Stimulated activated CD8-positive, alpha-beta memory T cell treated with anti-CD3 and anti-CD28 coated beads, Interleukin-12 subunit alpha, Interleukin-12 subunit beta, amount 100 ng/mL, for 24 hours (primary cell): Measurements from ENCODE around the gene RUFY1.

Source experiments
- DNase-seq: peaks from one replicate; pipeline ENCODE4 v3.0.0-alpha.2; 2020; ENCODE audit errors: extremely low read depth

RUFY1 gene

DNA sequence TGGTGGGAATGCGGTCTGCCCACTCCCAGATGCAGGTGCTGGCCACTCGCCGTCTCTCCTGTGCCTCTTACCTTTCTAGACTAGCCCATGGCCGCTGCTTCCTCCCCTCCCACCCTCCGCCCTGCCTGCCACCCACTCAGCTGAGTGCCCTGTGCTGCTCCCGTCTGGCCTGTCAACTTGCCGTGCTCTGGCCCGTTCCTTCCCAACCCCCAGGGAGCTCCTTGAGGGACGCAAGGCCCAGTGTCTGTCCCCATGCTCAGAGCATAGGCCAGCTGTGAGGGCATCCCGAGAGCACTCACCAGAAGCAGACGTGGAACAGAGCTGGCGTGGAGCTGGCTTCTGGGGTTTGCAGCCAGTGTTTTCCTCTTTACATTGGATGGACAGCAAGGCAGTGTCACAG lies 53.0 kb downstream of the RUFY1 start:
- no peak for DNase-seq

DNA sequence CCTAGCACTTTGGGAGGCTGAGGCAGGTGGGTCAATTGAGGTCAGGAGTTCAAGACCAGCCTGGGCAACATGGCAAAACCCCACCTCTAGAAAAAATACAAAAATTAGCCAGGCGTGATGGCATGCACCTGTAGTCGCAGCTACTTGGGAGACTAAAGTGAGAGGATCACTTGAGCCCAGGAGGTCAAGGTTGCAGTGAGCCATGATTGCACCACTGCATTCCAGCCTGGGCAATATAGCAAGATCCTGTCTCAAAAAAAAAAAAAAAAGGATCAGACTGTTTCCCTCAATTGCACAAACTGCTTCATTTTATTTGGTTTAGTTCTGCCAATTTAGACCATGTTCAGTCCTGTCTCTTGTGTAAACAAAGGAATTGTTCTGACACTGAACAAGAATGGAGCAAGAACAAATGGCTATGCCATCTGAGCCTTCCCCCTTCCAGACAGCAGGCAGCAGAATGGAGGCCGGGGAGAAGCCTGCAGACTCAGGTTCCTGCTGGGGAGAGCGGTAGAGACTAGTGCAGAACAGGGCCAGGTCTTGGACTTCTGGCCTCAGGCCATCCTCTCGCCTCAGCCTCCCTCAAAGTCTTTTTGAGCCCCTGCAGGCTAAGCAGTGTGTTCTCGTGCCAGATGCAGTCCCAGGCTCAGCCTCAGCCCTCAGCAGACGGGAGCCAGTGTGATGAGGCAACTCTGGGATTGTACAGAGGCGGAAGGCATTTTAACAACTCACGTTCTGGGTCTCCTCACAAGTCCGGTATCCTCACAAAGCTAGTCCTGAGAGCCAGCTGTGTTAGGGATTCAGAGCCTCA lies 54.9 kb downstream of the RUFY1 start:
- DNase-seq, result no peak

DNA sequence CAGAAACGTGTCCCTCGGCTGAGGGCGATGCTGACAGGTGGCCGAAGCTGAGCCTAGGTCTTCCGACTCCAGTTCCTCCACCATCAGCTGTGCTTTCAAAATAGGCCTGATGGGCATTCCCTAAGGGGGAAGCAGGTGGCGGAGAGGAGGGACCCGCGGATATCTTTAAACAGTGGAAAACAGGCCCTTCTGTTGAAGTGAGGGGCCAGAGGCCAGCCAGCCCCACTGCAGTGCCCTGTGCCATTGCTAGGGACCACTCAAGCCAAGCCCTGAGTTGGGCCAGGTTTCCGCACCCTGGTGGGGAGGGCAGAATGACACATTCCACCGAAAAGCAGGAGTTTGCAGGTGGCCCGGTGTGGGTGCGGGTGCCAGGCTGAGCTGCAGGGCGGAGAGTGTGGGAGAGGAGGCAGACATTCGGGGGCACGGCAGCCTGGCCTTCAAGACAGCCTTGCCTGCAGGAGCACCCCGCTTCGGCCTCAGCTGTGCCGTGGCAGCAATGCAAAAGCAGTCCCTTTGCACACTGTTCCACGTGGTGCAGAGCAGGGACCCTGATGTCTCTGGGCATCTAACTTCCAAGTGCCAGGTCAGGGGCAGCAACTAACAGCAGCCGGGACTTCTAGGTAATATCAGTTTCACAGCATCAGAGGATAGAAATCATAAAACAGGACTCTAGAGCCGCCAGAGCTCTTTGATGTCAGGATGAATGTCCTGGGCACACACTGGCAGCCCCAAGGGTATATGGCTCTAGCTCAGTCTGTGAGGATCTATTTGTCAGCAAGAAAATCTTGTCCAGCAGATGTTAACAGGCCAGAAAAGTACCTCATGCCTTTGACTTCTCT lies 55.9 kb downstream of the RUFY1 start:
- no peak for DNase-seq

DNA sequence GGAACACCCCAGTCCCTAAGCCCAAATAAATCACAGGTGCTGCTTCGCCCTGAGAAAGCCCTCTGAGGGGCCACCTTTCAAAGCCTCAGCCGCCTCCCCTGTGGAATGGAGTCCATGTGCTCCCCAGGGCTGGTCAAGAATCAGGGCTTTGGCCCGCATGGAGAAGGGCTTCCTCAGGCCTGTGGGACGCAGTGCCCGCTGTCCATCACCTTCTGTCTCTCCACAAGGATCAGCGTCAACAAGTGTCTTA lies 56.5 kb downstream of the RUFY1 start:
- no peak for DNase-seq

DNA sequence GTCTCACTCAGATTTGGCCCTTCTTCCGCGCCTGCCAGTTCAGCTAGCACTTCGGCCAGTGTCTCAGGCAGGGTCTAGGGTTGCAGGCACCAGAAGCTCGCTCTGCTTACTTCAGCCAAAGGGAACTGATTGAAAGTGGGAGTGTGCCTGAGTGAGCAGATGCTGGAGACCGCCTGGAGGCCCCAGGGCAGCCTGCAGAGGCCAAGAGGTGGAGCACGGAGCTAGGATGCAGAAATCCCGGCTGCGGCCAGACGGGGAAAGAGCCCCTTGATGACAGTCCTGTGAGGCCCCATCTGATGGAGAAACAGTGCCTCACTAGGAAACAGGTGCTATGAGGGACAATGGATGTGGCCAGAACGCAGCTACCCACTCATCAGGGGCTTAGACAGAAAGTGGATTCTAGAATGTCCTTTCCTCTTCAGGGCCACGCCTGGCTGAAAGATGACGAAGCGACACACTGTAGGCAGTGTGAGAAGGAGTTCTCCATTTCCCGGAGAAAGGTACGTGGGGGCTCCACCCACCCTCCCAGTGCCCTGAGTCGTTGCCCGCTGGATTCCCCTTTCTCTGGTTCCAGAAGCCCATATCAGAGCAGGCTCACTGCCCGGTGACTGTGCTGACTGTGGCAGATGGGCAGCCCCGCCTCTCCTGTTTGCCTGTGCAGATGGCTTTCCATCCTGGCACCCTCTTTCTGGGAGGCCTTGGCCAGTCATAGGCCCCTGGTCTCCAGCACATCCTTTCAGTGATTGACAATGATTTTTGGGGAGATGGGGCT lies 57.0 kb downstream of the RUFY1 start:
- no peak for DNase-seq

DNA sequence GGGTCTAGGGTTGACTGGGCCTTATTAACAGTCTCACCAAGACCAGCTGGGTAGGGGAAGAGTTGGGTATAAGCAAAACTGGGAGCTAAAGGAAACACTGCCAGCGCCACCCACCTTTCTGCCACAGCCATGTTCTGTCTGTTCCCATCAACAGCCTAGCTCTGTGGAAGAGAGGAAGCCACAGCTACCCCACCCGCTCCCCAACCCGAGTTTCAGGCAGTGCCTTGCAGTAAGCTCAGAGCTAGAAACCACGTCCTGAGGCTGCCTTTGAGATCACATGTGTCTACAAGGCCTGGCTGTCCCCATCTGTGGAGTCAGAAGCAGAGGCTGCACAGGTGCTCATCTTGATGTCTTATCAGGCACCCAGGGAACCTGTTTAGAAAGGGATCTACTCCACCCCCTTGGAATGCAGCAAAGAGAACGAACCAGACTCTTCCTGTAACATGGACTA lies 57.8 kb downstream of the RUFY1 start:
- no peak for DNase-seq

DNA sequence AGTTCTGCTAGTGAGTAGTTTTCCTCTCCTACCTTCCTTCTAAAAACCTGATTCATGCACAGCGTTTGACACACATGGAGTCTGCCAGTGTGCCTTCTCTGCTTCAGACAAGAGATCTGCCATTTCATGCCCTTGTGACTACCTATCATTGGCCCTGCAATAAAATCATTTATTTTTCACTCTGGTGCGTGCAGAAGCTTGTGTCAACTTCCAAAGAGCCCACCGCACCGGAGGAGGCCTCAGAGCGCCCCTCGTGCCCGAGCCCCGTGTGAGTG lies 59.4 kb downstream of the RUFY1 start:
- no peak for DNase-seq

DNA sequence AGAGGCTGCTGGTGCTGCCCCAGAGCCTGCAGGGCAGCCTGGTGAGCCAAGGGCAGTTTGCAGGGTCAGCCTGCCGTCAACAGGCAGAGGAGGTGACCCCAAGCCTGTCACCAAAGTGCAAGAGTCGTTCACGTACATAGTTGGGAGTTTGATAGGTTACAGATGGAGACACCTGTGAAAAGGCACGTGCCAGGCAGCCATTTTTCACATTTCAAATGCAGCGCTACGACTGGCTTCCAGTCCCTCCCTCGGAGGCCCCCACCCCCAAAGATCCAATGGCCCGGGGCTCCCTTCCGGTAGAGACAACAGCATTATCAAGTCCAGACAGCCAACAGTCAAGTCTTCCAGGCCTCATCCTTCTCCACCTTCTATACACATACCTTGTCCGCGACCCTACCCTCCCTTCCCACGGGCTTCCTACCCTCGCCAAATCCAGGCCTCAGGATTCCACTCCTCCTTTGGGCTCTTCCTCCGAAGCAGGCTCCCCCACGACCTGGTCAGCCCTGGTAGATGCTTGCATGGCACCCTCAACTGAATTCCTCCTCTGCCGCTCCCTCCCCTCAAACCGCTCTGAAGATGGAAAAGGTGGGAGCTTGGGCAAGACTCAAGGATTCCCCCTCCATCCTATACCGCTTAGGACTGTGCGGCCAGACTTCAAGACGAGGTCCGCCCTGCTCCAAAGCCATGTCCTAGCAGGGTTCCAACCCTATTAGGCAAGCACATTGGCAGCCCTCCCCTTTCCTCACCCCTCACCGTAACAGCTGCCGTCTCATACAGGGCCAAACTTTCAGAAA lies 60.0 kb downstream of the RUFY1 start:
- no peak for DNase-seq

DNA sequence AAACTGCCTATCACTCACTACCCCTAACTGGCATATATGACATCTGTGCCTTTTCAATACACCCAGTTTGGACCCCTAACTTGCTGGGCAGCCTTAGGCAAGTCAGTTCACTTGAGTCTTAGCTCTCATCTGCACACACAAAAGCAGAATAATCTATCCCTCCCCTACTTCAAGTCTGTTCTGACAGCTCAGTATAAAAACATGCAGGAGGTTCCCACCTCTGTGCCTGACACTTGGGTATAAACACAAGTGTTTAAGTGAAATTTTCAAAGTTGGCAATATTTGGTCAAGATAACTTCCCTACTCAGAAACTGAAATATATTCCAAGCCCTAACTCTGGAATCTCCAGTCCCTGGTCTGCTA lies 60.5 kb downstream of the RUFY1 start:
- no peak for DNase-seq

DNA sequence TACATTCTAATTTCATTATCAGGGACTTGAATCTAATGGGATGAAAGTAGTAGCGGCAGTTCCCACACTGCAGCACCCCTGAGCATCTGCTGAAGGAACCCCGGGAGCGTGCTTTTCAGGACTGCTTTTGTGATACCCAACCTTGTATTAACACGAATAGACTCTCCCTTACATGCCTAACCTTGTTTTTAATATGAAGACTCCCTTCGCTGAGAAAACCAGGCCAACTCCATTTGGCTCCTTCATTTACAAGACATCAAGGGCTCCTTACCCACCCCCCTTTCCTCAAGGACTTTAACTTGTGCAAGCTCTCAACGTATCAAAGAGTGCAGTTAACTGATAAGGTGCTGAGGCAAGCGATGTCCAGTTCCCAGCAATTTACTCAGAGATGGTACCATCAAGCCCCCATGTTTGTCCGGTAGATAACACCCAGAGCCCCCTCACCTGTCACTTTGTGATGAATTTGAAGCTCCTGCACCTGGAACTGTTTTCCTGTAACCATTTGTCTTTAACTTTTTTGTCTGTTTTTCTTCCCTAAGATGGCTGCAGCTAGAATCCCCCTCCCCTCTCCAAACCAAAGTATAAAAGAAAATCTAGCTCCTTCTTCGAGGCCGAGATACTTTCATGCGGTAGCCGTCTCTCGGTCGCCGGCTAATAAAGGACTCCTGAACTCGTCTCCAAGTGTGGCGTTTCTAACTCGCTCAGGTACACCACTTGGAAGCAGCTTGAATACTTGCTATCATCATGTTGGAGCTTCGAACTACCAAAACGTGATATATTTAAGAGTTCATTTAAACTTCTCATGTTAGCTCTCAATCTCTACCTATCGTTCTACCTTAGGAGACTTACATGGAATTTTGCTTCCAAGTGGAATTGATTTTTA lies 62.5 kb downstream of the RUFY1 start:
- DNase-seq, result no peak

DNA sequence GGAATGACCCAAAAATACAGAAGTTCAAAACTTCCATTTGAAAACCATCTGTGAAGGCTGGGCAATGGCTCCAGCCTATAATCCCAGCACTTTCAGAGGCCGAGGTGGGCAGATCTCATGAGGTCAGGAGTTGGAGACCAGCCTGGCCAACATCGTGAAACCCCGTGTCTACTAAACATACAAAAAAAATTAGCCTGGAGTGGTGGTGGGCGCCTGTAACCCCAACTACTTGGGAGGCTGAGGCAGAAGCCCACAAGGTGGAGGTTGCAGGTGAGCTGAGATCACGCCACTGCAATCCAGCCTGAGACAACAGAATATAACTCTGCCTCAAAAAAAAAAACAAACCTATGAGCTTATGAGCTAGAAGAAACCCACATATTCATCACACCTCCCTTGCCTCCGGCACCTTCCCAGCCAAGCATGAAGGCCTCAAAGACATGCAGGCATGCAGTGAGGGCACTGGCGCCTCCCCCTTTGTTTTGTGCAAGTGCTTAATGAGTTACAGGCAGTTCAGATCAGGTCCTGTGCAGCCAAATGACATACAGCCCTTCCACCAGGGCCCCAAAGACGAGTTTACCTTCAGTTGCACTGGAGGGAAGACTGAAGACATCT lies 63.2 kb downstream of the RUFY1 start:
- DNase-seq, result no peak

DNA sequence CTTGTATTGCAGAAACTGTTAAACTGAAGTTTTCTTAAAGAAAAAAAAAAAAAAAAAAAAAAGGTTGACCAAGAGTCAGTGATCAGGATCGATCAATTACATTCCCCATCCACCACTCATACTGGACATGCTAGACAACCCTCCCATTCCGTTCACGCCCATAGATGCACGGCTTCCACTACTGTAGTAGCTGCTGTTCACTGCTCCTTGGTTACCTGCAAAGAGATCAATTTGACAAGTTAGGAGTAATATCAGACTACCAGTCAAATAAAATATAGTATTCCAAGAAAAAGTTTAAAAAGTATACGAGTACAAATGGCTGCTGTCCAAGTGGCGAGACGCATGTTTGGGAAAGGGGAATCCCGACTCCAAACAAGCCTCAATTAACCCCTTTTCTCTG lies 64.4 kb downstream of the RUFY1 start:
- no peak for DNase-seq

DNA sequence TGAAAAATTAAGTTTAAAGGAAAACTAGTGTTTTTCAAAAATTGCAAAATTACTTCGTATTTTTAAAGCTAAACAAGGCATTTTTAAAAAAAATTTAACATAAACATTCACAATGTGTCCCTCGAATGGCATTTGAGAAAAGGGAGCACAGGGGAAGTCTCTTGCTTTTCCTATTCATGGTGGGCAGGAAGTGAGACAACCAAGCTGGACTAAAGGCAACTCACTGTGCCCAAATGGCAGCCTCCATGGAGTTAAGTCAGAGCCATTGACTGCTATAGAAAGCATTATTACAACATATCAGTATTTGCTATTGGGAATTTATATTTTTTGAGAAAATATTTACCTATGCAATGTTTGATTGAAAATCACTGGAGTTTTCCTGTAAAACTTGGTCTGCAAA lies 64.8 kb downstream of the RUFY1 start:
- no peak for DNase-seq

DNA sequence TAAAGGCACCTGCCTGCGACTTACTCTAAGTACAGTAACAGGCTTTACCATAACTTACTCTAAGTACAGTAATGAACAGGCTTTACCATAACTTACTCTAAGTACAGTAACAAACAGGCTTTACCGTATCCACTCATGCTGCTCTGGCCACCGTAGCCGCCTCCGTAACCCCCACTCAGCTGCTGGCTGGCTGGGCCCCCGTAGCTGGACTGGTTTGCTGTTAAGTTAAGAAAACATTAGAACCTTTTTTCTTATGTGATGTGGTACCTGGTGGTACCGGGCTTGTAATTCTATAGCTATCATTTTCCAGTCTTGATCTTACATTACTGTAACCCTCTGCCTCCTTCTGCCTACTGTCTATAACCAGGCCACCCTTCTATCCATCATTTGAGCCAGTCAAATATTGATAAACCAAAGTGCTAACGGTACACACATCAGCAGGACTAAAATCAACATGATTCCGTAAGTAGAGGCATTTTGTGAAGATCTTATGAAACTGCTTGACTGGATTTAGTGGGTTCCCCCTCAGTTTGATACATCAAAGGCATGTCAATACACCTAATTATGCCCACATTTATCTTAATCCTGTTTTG lies 65.7 kb downstream of the RUFY1 start:
- DNase-seq, result no peak

DNA sequence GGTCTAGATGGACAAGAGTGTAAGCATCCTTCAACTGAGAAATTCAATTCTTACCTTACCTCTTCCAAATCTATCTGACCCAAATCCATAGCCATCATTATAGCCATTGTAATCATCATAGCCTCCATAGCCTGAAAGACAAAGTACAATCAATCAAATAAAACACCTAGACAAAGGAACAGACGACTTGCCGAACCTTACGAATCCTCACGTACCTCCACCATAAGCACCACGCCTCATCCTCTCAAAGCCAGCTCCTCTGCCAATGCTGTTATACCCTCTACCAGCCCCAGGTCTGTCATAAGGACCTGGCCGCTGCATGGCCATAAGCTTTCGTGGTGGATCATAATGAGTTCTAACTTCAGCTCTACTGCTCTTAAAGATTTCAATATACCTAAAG lies 67.6 kb downstream of the RUFY1 start:
- no peak for DNase-seq

DNA sequence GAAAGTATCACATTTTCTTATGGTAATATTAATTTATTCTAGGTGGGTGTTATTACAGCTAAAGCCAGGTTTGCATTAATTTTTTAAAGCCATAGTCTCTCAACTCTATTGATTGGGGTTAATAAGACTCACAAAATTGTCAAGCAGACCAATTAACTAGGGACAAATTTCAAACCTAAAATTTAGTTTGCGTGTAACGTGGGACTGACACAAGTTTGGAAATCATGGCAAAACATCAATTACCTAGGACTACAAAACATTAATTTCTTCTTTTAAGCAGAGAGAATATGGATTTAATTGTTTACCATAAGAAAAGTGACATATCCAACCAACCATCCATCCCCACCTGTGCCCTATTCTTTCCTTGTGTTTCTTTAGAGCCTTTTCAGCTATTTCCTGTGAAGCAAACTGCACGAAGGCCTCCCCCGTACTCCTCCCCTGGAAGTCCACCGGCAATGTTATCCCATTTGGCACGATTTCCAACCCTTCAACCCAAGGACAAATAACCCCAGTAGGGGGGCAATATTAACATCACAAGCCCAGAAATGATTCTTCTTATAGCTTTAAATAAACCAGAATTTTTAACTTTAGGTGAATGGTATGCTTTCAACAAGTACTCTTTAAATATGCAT lies 68.7 kb downstream of the RUFY1 start:
- no peak for DNase-seq

DNA sequence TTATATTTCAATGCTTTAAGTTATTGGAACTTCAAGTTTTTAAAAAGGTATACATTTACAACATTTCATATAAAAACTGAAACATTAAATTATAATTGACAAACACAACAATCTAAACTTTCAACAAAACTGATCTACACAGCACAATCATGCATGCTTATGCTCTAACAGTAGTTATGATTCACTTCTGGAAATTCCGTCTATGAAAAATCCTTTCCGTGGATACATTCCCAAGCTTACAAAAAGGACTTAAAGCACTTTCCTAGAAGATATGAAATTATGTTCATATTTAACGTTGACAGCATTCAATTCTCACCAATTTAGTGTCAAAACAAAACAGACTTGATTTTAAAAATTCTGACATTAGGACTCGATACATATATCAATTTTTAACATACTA lies 69.4 kb downstream of the RUFY1 start:
- DNase-seq, result no peak

DNA sequence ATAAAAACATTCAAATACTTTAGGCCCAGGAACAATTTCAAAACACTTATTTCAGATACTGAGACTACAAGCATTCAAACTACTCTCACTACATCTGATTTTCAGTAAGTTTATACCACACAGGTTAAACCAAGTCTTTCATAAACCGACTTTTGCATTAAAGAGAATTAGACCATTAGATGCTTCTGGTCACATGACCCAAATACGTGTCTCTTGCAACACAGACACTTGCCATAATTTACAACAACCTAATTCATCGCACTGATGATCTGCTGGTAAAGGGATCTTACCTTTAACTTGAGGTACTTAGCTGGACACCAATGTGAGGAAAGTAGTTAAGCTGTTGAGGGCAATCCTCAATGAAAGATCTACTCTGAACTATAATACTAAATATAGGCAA lies 69.9 kb downstream of the RUFY1 start:
- DNase-seq, result no peak

DNA sequence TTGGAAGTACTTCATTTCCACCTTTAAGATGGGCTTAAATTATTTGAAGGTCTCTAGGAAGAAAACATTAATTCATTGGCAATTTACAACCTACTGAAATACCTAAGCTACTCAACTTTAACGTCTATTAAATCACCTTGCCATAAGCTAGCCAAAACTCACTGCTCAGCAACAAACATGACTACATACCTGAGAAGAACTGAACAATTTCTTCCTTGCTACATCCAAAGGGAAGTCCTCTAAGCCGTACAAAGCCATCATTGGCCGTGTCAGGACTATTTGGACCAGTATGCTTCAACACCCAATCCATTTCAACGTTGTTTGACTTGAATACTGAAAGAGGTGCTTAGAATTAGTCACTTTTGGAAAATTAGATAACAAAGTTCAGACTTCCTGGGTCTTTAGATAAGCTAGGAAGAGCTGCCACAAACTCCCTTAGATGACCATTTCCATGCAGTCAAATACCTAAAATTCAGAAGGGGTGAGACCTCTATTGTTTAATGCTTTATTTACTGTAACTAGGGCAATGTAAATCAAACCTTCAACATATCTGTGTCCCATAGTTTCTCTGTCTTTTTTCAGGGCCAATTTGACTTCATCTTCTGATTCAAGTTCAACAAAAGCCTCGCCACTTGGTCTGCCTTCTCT lies 70.5 kb downstream of the RUFY1 start:
- DNase-seq, result no peak
